Medulla oblongata (tissue), 1 donor: ENCODE results near the gene TMEM87A.
A peak's percentile ranks its signal among the peaks of the same experiment; 100 is the strongest.

ENCODE experiments used
- DNase-seq: peaks from one replicate; pipeline ENCODE4 v3.0.0-alpha.2; 2015; ENCODE audit errors: extremely low spot score

Gene TMEM87A

GRCh38 chr15:42202653-42203052 lies 70.6 kb downstream of the TMEM87A start:
- DNase-seq, result no peak

- no peak for DNase-seq
Observed at GRCh38 chr15:42201801-42202200, 71.4 kb downstream of the TMEM87A start.

GRCh38 chr15:42199126-42199525 lies 74.1 kb downstream of the TMEM87A start:
- DNase-seq, result no peak

GRCh38 chr15:42198516-42198915 lies 74.7 kb downstream of the TMEM87A start:
- DNase-seq, result no peak

- no peak for DNase-seq
Observed at GRCh38 chr15:42194513-42194912, 78.7 kb downstream of the TMEM87A start.

- no peak for DNase-seq
Observed at GRCh38 chr15:42193383-42193782, 79.8 kb downstream of the TMEM87A start.

GRCh38 chr15:42191610-42192346 lies 81.5 kb downstream of the TMEM87A start:
- no peak for DNase-seq

GRCh38 chr15:42190370-42190769 lies 82.9 kb downstream of the TMEM87A start:
- no peak for DNase-seq

GRCh38 chr15:42185801-42186200 lies 87.4 kb downstream of the TMEM87A start:
- no peak for DNase-seq

GRCh38 chr15:42184736-42185135 lies 88.5 kb downstream of the TMEM87A start:
- no peak for DNase-seq

- DNase-seq, result peak; percentile 59
Observed at GRCh38 chr15:42184296-42184695, 88.9 kb downstream of the TMEM87A start.

GRCh38 chr15:42182961-42183360 lies 90.3 kb downstream of the TMEM87A start:
- peak; percentile 24 for DNase-seq

- DNase-seq, result no peak
Observed at GRCh38 chr15:42182328-42182886, 90.8 kb downstream of the TMEM87A start.

- no peak for DNase-seq
Observed at GRCh38 chr15:42178056-42178455, 95.2 kb downstream of the TMEM87A start.

- DNase-seq, result no peak
Observed at GRCh38 chr15:42175671-42176070, 97.6 kb downstream of the TMEM87A start.

GRCh38 chr15:42172475-42172874 lies 100.8 kb downstream of the TMEM87A start:
- DNase-seq, result no peak

- DNase-seq, result no peak
Observed at GRCh38 chr15:42171795-42172194, 101.4 kb downstream of the TMEM87A start.

GRCh38 chr15:42171122-42171521 lies 102.1 kb downstream of the TMEM87A start:
- DNase-seq, result peak; percentile 12

GRCh38 chr15:42166225-42166940 lies 106.8 kb downstream of the TMEM87A start:
- no peak for DNase-seq

- no peak for DNase-seq
Observed at GRCh38 chr15:42165106-42165505, 108.1 kb downstream of the TMEM87A start.

- no peak for DNase-seq
Observed at GRCh38 chr15:42163947-42164550, 109.2 kb downstream of the TMEM87A start.

GRCh38 chr15:42163291-42163690 lies 109.9 kb downstream of the TMEM87A start:
- DNase-seq, result no peak
